OCI-LY1 (cell line): ENCODE results near the gene TMEM100.

Experiments
- H2AFZ ChIP-seq: fragments of 200-600 bp; sonication (generic), shearing (Covaris generic); 2 replicates; pipeline ENCODE4 v1.6.0; 2014; ENCODE audit warnings: antibody characterized with exemption, mild to moderate bottlenecking, low read length
- H3F3A ChIP-seq: fragments of 200-600 bp; sonication (generic), shearing (Covaris generic); 2 replicates; pipeline ENCODE4 v1.6.0; 2014; ENCODE audit warnings: mild to moderate bottlenecking, antibody characterized with exemption, low read length, moderate library complexity; ENCODE audit not compliant: insufficient read depth
- H3K27ac ChIP-seq: fragments of 200-600 bp; sonication (generic); 2 replicates; pipeline ENCODE4 v1.5.1; 2014; ENCODE audit warnings: low read length, mixed run types, mild to moderate bottlenecking, low read depth; ENCODE audit not compliant: poor library complexity, severe bottlenecking
- H3K27me3 ChIP-seq: fragments of 200-600 bp; sonication (generic); 2 replicates; pipeline ENCODE4 v1.6.0; 2014; ENCODE audit warnings: antibody characterized with exemption, mild to moderate bottlenecking, low read length, moderate library complexity; ENCODE audit not compliant: insufficient read depth
- H3K36me3 ChIP-seq: fragments of 200-600 bp; sonication (generic); 2 replicates; pipeline ENCODE4 v1.6.1; 2014; ENCODE audit warnings: mild to moderate bottlenecking, antibody characterized with exemption, low read length, moderate library complexity, mixed read lengths; ENCODE audit not compliant: insufficient read depth
- H3K4me1 ChIP-seq: fragments of 200-600 bp; sonication (generic); 2 replicates; pipeline ENCODE4 v1.5.1; 2014; ENCODE audit warnings: mild to moderate bottlenecking, low read length, moderate library complexity; ENCODE audit not compliant: insufficient read depth, severe bottlenecking
- H3K4me2 ChIP-seq: fragments of 200-600 bp; sonication (generic), shearing (Covaris generic); 2 replicates; pipeline ENCODE4 v1.6.1; 2014; ENCODE audit warnings: low read length
- H3K4me3 ChIP-seq: fragments of 200-600 bp; sonication (generic); 2 replicates; pipeline ENCODE4 v1.5.1; 2014; ENCODE audit warnings: low read length, low read depth, mild to moderate bottlenecking, mixed read lengths; ENCODE audit not compliant: poor library complexity, severe bottlenecking
- H3K79me2 ChIP-seq: fragments of 200-600 bp; shearing (Covaris generic); 2 replicates; pipeline ENCODE4 v1.6.1; 2016; ENCODE audit warnings: mixed run types, low read length, mixed read lengths; ENCODE audit not compliant: insufficient read depth
- H3K9ac ChIP-seq: fragments of 200-600 bp; sonication (generic), shearing (Covaris generic); 2 replicates; pipeline ENCODE4 v1.6.1; 2014; ENCODE audit warnings: mild to moderate bottlenecking, low read length, mixed read lengths
- H3K9me2 ChIP-seq: fragments of 200-600 bp; sonication (generic), shearing (Covaris generic); 2 replicates; pipeline ENCODE4 v1.6.1; 2014; ENCODE audit warnings: low read depth, mild to moderate bottlenecking, low read length, mixed read lengths
- H3K9me3 ChIP-seq: fragments of 200-600 bp; shearing (Covaris generic); 2 replicates; pipeline ENCODE4 v1.6.1; 2014; ENCODE audit warnings: low read length, mixed read lengths
- H4K20me1 ChIP-seq: fragments of 200-600 bp; sonication (generic), shearing (Covaris generic); 2 replicates; pipeline ENCODE4 v1.6.0; 2016; ENCODE audit warnings: mild to moderate bottlenecking, low read length; ENCODE audit not compliant: insufficient read depth
- EZH2 ChIP-seq: fragments of 200-600 bp; sonication (generic), shearing (Covaris generic); IDR thresholded peaks from 2 replicates; pipeline ENCODE4 v1.8.0; 2017; ENCODE audit warnings: borderline replicate concordance, mixed run types, mild to moderate bottlenecking, antibody characterized with exemption, low read length, moderate library complexity, mixed read lengths
- TF ChIP-seq, protein P1 (sequence below): fragments of 200-600 bp; sonication (generic), shearing (Covaris generic); IDR thresholded peaks from 2 replicates; pipeline ENCODE4 v1.5.1; 2017; ENCODE audit warnings: mild to moderate bottlenecking, antibody characterized with exemption, low read length, moderate library complexity, mixed read lengths

The TMEM100 gene

GRCh38 chr17:55702150-55702549 is 20.5 kb downstream of the TMEM100 start:
- Histone ChIP-seq H3K9me3 (peaks cover 4% of the 10 kb centered on the region; the same call in 1 of the 2 replicates), H4K20me1 (no peaks in the 10 kb centered on the region), H3K4me1 (no peaks in the 10 kb centered on the region), H3K36me3 (no peaks in the 10 kb centered on the region), H3K27ac (no peak overlapping the region), H2AFZ (no peak overlapping the region), H3K9ac (no peak overlapping the region), H3K9me2 (no peaks in the 10 kb centered on the region), H3K27me3 (no peaks in the 10 kb centered on the region), H3K4me2 (no peak overlapping the region), H3F3A (no peaks in the 10 kb centered on the region), H3K4me3 (no peak overlapping the region), H3K79me2 (no peaks in the 10 kb centered on the region)
- TF ChIP-seq, protein P1, sequence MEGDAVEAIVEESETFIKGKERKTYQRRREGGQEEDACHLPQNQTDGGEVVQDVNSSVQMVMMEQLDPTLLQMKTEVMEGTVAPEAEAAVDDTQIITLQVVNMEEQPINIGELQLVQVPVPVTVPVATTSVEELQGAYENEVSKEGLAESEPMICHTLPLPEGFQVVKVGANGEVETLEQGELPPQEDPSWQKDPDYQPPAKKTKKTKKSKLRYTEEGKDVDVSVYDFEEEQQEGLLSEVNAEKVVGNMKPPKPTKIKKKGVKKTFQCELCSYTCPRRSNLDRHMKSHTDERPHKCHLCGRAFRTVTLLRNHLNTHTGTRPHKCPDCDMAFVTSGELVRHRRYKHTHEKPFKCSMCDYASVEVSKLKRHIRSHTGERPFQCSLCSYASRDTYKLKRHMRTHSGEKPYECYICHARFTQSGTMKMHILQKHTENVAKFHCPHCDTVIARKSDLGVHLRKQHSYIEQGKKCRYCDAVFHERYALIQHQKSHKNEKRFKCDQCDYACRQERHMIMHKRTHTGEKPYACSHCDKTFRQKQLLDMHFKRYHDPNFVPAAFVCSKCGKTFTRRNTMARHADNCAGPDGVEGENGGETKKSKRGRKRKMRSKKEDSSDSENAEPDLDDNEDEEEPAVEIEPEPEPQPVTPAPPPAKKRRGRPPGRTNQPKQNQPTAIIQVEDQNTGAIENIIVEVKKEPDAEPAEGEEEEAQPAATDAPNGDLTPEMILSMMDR = no peak
- no peak for TF ChIP-seq EZH2

DNA sequence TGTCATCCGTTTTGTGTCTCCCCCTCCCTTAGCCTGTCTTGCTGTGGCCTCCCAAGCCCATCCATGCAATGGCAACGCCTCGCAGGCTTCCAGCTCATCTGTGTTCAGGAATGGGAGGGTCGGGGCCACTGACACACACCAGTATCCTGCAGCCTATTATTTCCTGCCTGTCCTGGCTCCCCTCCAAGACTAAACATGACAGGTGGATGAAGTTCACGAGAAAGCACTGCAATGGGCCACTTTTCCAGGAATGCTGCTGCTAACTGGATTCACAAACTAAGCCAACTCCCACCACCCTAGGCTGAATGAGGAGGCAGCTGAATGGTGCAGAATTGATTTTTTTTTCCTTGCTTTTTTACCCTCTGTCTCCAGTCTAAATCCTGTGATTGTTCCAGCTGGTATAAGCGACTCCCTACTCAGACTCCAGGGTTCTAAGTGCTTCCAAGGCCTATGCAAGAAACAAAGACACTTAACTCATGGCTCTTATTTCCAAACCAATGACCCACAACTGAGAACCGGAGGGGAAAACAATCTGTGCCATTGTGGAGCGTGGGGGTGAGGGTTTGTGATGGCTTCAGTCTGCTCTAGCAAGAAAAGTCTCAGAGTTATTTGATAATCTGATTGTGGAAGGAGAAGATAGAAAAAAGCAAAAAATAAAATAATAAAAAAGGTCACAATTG is 23.3 kb downstream of the TMEM100 start:
- H3F3A ChIP-seq = no peaks in the 10 kb centered on the region
- H3K9me2 ChIP-seq = no peaks in the 10 kb centered on the region
- TF ChIP-seq, protein P1 = no peak
- TF ChIP-seq EZH2 = no peak

GRCh38 chr17:55694286-55694910 is 28.3 kb downstream of the TMEM100 start:
- H3K9me3 ChIP-seq = no peaks in the 10 kb centered on the region
- no peaks in the 10 kb centered on the region for H3F3A ChIP-seq
- H3K4me2 ChIP-seq = no peak overlapping the region
- H3K36me3 ChIP-seq = no peaks in the 10 kb centered on the region
- H3K9ac ChIP-seq = no peak overlapping the region
- TF ChIP-seq, protein P1 = no peak
- TF ChIP-seq EZH2 = no peak
- no peaks in the 10 kb centered on the region for H3K27me3 ChIP-seq
- no peaks in the 10 kb centered on the region for H3K9me2 ChIP-seq
- no peaks in the 10 kb centered on the region for H3K4me1 ChIP-seq
- no peak overlapping the region for H2AFZ ChIP-seq
- no peak overlapping the region for H3K4me3 ChIP-seq
- H4K20me1 ChIP-seq = no peaks in the 10 kb centered on the region
- no peaks in the 10 kb centered on the region for H3K79me2 ChIP-seq
- no peak overlapping the region for H3K27ac ChIP-seq

More for the DNA sequence above, 23.3 kb downstream of the TMEM100 start:
- H3K9me3 ChIP-seq = peaks cover 4% of the 10 kb centered on the region; the same call in 1 of the 2 replicates
- H3K4me2 ChIP-seq = no peak overlapping the region
- H4K20me1 ChIP-seq = no peaks in the 10 kb centered on the region
- no peaks in the 10 kb centered on the region for H3K27me3 ChIP-seq
- no peak overlapping the region for H2AFZ ChIP-seq
- H3K4me1 ChIP-seq = no peaks in the 10 kb centered on the region
- H3K79me2 ChIP-seq = no peaks in the 10 kb centered on the region
- no peaks in the 10 kb centered on the region for H3K36me3 ChIP-seq
- no peak overlapping the region for H3K4me3 ChIP-seq
- H3K27ac ChIP-seq = no peak overlapping the region
- no peak overlapping the region for H3K9ac ChIP-seq
